ENCODE data around the gene CLDN3. TPM values are rescaled to one million over a fixed set of nuclear protein-coding genes. Genes with fewer than 3 reads are reported as not detected.
A peak's percentile ranks its signal among the peaks of the same experiment; 100 is the strongest.

Gene CLDN3
- total RNA-seq, 1 experiment from 2014 or later, result not detected

- peaks cover 4% of the 10 kb centered on the region; the same call in 1 of the 2 replicates for H3K27me3 ChIP-seq
- H3K4me1 ChIP-seq, result no peaks in the 10 kb centered on the region
- H3K36me3 ChIP-seq, result no peaks in the 10 kb centered on the region
- H3K4me3 ChIP-seq, result no peak overlapping the region
- no peak for DNase-seq
- H3K9me3 ChIP-seq (replicated peaks), result no peaks in the 10 kb centered on the region
- no peak overlapping the region for H3K27ac ChIP-seq
Observed at GRCh38 chr7:73749931-73750776, 19.9 kb downstream of the CLDN3 start.

GRCh38 chr7:73746378-73746777 is 23.7 kb downstream of the CLDN3 start:
- Histone ChIP-seq H3K27ac (no peak overlapping the region), H3K27me3 (peaks cover 5% of the 10 kb centered on the region; the same call in 1 of the 2 replicates), H3K4me3 (no peak overlapping the region), H3K9me3 (replicated peaks) (no peaks in the 10 kb centered on the region), H3K36me3 (no peaks in the 10 kb centered on the region), H3K4me1 (peaks cover 17% of the 10 kb centered on the region)
- no peak for DNase-seq

DNA sequence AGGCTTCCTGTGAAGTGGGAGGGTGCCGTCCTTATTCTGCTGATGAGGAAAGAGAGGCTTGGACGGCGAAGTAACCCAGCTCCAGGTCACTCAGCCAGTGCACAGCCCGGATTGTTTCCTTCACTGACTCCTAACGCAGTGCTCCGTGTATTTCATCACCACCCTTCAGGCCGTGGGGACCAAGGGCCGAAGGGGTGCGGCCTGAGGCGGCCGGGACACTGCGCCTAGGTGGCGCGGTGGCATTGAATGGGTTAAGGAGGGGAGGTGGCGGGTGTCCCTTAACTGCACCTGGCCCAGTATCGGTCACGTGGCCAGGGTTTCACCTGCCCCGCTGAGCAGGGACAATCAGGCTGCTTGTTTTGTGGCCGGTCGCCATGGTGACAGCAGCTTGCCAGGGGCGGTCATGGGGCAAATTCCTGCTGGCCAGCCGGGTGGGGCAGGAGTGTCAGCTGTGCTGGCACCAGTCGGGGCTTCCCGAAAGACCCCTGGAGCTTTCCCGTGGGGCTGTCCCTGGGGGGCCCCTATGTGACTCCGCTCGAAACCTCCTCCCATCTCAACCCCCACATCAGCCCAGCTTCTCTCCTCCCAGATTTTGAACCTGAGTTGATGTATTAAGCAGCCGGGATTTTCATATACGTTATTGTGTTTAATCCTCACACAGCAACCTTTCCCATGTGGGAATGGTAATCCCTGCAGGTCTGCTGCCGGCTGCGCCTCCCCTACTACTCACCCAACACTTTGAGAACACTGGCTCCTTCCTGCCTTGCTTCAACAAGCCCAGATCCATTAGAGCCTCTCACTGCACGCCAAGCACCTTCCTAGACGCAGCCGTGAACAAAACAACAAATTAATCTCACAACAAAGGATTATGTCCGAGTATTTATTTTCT is 27.1 kb downstream of the CLDN3 start:
- H3K27me3 ChIP-seq, result peaks cover 5% of the 10 kb centered on the region; the same call in 1 of the 2 replicates
- H3K27ac ChIP-seq, result no peak overlapping the region
- no peaks in the 10 kb centered on the region for H3K36me3 ChIP-seq
- peaks cover 17% of the 10 kb centered on the region for H3K4me1 ChIP-seq
- H3K9me3 ChIP-seq (replicated peaks), result no peaks in the 10 kb centered on the region
- peak; percentile 55 to 63 for DNase-seq
- H3K4me3 ChIP-seq, result no peak overlapping the region

DNA sequence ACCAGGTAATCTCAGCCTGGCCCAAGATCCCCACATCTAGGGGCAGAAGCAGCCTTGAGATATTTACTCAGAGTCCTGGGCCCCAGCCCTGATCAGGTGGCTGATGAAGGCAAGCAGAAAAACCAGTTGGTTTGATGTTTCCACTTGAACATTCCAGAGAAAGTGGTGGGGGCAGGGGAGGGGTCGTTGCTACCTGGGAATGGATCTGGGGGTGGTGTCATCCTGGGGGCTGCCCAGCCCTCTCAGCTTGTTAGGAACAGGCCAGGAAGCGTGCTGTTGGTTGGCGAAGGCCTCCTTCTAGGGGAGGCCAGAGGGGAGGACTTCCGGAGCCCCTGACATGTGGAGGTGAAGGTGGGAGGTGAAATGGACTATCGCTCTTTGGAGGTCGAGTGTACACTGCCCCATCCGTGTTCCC is 27.7 kb downstream of the CLDN3 start:
- Histone ChIP-seq H3K36me3 (no peaks in the 10 kb centered on the region), H3K27ac (no peak overlapping the region), H3K9me3 (replicated peaks) (no peaks in the 10 kb centered on the region), H3K27me3 (peaks cover 5% of the 10 kb centered on the region; the same call in 1 of the 2 replicates), H3K4me1 (peaks cover 17% of the 10 kb centered on the region), H3K4me3 (no peak overlapping the region)
- no peak for DNase-seq

DNA sequence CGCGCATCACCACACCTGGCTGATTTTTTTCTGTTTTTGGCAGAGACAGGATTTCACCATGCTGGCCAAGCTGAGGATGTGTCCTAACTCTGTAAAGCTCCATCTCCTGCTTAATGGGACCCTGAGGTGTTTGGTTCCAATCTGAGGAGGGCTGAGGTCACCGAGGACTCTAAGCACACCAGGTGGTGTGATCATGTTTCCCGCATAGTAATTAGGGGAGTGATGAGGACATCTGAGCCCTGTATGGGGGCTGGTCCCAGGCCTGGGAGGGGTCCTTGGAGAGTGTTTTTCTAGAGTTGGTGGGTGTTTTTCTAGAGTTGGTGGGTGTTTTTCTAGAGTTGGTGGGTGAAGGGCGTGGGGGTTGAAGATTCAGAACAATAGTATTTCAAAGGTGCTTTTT is 28.5 kb downstream of the CLDN3 start:
- H3K4me3 ChIP-seq, result no peak overlapping the region
- peaks cover 5% of the 10 kb centered on the region; the same call in 1 of the 2 replicates for H3K27me3 ChIP-seq
- peak in 1 of 2 experiments; percentile 50 for DNase-seq
- H3K36me3 ChIP-seq, result no peaks in the 10 kb centered on the region
- no peaks in the 10 kb centered on the region for H3K9me3 ChIP-seq (replicated peaks)
- H3K4me1 ChIP-seq, result peaks cover 17% of the 10 kb centered on the region
- no peak overlapping the region for H3K27ac ChIP-seq

GRCh38 chr7:73740771-73741170 is 29.3 kb downstream of the CLDN3 start:
- peaks cover 17% of the 10 kb centered on the region for H3K4me1 ChIP-seq
- no peak for DNase-seq
- H3K4me3 ChIP-seq, result no peak overlapping the region

GRCh38 chr7:73740212-73740611 is 29.9 kb downstream of the CLDN3 start:
- peaks cover 17% of the 10 kb centered on the region for H3K4me1 ChIP-seq
- H3K36me3 ChIP-seq, result no peaks in the 10 kb centered on the region; the same call in 1 of the 2 replicates
- H3K9me3 ChIP-seq (replicated peaks), result no peaks in the 10 kb centered on the region
- peaks cover 5% of the 10 kb centered on the region; the same call in 1 of the 2 replicates for H3K27me3 ChIP-seq
- no peak overlapping the region for H3K27ac ChIP-seq
- no peak for DNase-seq
- H3K4me3 ChIP-seq, result no peak overlapping the region

More at GRCh38 chr7:73740771-73741170, 29.3 kb downstream of the CLDN3 start:
- H3K27ac ChIP-seq, result no peak overlapping the region
- H3K27me3 ChIP-seq, result peaks cover 5% of the 10 kb centered on the region; the same call in 1 of the 2 replicates
- no peaks in the 10 kb centered on the region; the same call in 1 of the 2 replicates for H3K36me3 ChIP-seq
- no peaks in the 10 kb centered on the region for H3K9me3 ChIP-seq (replicated peaks)

GRCh38 chr7:73739387-73739767 is 30.7 kb downstream of the CLDN3 start:
- H3K4me3 ChIP-seq, result peak overlapping the region; percentile 94
- H3K9me3 ChIP-seq (replicated peaks), result no peaks in the 10 kb centered on the region
- H3K36me3 ChIP-seq, result no peaks in the 10 kb centered on the region; the same call in 1 of the 2 replicates
- H3K27me3 ChIP-seq, result 0 out of 2 replicates have a peak, but pooled peaks cover 5% of the 10 kb centered on the region
- peak overlapping the region; percentile 9; the same call in 1 of the 2 replicates for H3K27ac ChIP-seq
- peaks cover 17% of the 10 kb centered on the region for H3K4me1 ChIP-seq
- DNase-seq, result no peak

GRCh38 chr7:73738612-73739386 is 31.3 kb downstream of the CLDN3 start, which contains the start of gene ABHD11:
Gene ABHD11 (minus strand): TSS chr7:73738802. CDS start chr7:73738770, 32 bp downstream.
- peaks cover 17% of the 10 kb centered on the region for H3K4me1 ChIP-seq
- 0 out of 2 replicates have a peak, but pooled peaks cover 5% of the 10 kb centered on the region for H3K27me3 ChIP-seq
- H3K27ac ChIP-seq, result peak within 1 kb of the TSS; percentile 74
- H3K4me3 ChIP-seq, result peak within 1 kb of the TSS; percentile 94
- H3K36me3 ChIP-seq, result no peaks in the 10 kb centered on the region; the same call in 1 of the 2 replicates
- peak; percentile 97 to 98 for DNase-seq
- H3K9me3 ChIP-seq (replicated peaks), result no peaks in the 10 kb centered on the region

GRCh38 chr7:73738220-73738611 is 31.9 kb downstream of the CLDN3 start:
- Histone ChIP-seq H3K4me1 (peaks cover 16% of the 10 kb centered on the region), H3K4me3 (peak overlapping the region; percentile 94), H3K9me3 (replicated peaks) (no peaks in the 10 kb centered on the region), H3K27me3 (0 out of 2 replicates have a peak, but pooled peaks cover 5% of the 10 kb centered on the region), H3K36me3 (no peaks in the 10 kb centered on the region; the same call in 1 of the 2 replicates), H3K27ac (peak overlapping the region; percentile 74)
- peak; percentile 68 to 80 for DNase-seq

- no peak for DNase-seq
- peaks cover 10% of the 10 kb centered on the region for H3K4me1 ChIP-seq
- H3K4me3 ChIP-seq, result peak overlapping the region; percentile 94
- no peak overlapping the region for H3K27ac ChIP-seq
- no peaks in the 10 kb centered on the region for H3K9me3 ChIP-seq (replicated peaks)
- H3K36me3 ChIP-seq, result no peaks in the 10 kb centered on the region; the same call in 1 of the 2 replicates
- H3K27me3 ChIP-seq, result 0 out of 2 replicates have a peak, but pooled peaks cover 2% of the 10 kb centered on the region
Observed at GRCh38 chr7:73737491-73738219, 32.4 kb downstream of the CLDN3 start.

DNA sequence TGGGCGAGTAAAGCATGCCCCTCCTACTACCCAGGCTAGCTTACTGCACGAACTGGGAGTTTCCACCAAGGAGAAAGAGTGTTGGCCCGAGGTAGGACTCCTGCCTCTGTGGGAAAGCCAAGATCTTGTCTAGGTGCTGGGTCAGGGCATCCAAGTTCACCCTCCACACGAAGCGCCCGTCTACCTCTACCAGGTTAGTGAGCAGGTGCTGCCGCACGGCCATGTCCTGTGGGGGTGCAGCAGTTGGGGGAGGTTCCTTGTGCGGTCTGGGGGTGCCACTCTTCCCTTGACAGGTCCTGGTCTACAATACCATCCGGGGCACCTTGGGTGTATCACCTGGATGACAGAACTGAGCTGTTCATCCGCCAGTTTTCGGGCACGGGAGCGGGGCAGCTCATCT is 33.2 kb downstream of the CLDN3 start:
- H3K9me3 ChIP-seq (replicated peaks), result no peaks in the 10 kb centered on the region
- no peak for DNase-seq
- no peak overlapping the region for H3K4me3 ChIP-seq
- no peaks in the 10 kb centered on the region for H3K27me3 ChIP-seq
- H3K27ac ChIP-seq, result no peak overlapping the region
- H3K36me3 ChIP-seq, result no peaks in the 10 kb centered on the region; the same call in 1 of the 2 replicates
- H3K4me1 ChIP-seq, result peaks cover 4% of the 10 kb centered on the region

DNA sequence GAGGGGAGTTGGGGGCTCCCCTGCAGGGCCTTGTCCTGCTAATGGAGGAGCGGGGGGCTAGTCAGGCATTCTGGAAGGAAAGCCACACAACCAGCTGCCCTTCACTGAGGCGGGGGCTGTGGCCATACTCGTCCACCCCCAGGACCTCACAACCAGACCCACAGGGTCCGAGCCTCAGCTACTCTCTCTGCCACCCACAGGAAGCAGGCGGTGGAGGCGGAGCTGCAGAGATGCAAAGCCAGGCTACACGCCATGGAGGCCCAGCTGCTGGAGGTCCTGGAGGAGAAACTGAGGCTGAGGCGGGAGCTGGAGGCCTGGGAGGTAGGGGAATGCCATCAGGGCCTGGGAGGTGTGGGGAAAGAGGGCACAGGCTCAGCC is 34.6 kb downstream of the CLDN3 start:
- Histone ChIP-seq H3K36me3 (no peaks in the 10 kb centered on the region; the same call in 1 of the 2 replicates), H3K27ac (no peak overlapping the region)

More for the DNA sequence above, 34.6 kb downstream of the CLDN3 start:
- Histone ChIP-seq H3K27me3 (no peaks in the 10 kb centered on the region), H3K9me3 (replicated peaks) (no peaks in the 10 kb centered on the region), H3K4me1 (no peaks in the 10 kb centered on the region), H3K4me3 (no peak overlapping the region)
- no peak for DNase-seq

Measured in SJCRH30 (cell line).